ENCODE measurements around the gene THSD7B.

- TF ChIP-seq, protein P1, sequence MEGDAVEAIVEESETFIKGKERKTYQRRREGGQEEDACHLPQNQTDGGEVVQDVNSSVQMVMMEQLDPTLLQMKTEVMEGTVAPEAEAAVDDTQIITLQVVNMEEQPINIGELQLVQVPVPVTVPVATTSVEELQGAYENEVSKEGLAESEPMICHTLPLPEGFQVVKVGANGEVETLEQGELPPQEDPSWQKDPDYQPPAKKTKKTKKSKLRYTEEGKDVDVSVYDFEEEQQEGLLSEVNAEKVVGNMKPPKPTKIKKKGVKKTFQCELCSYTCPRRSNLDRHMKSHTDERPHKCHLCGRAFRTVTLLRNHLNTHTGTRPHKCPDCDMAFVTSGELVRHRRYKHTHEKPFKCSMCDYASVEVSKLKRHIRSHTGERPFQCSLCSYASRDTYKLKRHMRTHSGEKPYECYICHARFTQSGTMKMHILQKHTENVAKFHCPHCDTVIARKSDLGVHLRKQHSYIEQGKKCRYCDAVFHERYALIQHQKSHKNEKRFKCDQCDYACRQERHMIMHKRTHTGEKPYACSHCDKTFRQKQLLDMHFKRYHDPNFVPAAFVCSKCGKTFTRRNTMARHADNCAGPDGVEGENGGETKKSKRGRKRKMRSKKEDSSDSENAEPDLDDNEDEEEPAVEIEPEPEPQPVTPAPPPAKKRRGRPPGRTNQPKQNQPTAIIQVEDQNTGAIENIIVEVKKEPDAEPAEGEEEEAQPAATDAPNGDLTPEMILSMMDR (IDR thresholded peaks at IDR 0.05) = no peak
- TF ChIP-seq EZH2 (IDR thresholded peaks at IDR 0.05) (no peak), EZH2phosphoT487 (IDR thresholded peaks at IDR 0.05) (no peak)
Measured at GRCh38 chr2:137096187-137096586, 330.8 kb downstream of the THSD7B start.

Measured in neural progenitor cell (in vitro differentiated cells).